ENCODE data around the gene ARIH2.

The ARIH2 gene

DNA sequence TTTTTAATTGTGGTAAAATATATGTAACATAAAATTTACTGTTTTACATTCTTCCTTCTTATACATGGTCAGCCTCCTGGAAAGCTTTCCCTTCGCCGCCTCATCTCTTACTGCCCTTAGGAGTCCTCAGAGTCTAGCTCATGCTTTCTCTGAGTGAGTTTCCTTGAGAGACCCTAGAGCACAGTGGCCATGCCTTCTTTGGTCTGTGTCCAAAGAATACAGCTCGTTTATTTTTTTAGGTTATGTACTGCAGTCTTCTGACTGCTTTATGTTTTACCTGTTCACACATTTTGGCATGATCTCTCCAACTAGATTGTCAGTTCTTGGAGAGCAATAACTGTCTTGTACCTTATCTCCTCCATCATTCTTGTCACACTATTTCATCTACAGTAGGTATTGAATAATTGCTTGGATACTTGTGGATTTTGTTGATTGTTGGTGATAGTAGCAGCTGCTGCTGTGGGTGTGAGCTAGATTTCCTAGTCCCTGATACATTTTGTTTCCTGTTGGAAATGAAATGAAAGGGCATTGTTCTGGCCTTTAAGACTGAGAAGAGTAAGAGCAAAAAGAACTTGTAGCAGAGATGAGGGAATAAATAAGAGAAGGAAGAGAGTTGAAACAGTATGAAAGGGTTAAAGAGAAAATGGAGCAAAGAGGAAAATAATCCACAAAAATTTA, 10.9 kb downstream of the ARIH2 start:
- no peak for DNase-seq

DNA sequence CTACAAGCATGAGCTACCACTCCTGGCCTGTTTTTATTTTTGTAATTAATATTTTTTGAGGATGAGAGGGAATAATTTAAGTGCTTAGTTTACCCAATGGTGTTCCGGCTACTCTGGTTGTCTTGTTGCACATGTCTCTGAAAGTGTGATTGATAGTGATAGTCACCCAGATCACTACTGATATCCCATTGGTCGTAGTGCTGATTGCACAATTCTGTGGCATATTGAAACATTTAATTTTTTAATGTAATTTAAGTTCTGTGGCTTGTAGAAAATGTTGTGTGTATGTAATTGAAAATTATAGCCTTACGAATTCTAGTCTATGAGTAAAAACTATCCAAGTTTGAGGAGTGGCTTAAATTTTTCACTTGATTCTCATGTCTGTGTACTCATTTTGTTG, 11.9 kb downstream of the ARIH2 start:
- no peak for DNase-seq

DNA sequence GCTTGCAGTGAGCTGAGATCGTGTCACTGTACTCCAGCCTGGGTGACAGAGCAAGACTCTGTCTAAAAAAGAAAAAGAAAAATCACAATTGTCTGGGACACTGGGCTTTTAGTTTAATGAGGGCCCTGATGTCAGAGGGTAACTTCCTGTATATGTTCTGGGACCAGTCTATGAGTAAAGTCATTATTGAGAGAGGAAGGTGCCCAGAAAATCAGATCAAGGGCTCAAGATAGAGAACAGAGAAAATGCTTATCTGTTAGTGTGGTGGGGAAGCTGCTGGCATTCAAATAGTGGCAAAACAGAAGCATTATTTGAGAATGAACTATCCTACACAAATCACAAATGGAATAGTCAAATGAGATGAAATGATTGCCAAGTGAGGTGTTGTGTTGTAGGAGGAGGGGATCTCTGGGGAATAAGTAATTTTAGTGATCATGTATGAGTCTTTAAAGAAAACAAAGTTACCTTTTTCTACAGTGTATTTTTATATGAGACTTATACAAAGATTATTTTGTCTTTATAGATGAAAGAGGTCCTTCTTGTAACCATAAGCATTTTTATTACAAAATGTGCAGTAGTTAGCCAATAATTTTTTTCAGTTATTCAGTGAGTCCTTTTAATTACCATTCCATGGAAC, 13.4 kb downstream of the ARIH2 start:
- peak in 2 of 4 experiments; percentile 30 to 48 for DNase-seq

GRCh38 chr3:48934333-48934991, 15.8 kb downstream of the ARIH2 start:
- DNase-seq, result no peak

DNA sequence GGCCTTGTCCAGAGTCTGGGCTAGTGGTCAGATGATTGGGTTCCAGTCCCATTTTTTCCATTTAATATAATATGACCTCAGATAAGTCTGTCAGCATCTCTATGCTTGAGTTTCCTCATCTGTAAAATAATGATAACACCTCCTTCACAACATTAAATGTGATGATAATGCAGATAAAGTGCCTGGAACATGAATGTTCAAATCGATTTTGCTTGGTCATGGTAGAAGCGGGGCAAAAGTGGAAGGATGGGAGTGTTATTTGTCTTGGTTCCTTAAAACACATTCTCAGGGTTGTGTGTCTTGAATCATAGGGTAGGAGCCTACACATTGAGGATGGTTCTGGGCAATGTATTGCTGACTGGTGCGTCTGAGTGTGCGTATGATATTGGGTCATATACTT, 16.9 kb downstream of the ARIH2 start:
- DNase-seq, result peak; percentile 57 to 81 (median 70)

DNA sequence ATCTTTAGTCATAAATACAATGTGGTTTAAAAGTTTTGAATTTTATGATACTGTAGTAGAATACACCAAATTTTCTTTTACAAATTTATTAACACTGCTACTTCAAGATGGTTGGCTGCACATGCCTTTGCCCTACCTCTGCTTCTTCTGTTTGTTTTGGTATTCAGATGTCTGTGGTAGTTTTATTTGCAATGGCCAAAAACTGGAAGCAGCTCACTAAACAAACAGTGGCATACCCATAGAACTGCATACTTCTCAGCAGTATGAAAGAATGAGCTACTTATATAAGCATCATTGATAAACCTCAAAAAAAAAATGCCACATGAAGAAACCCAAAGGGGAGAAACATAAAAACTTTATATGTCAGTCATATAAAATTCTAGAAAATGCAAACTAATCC, 19.5 kb downstream of the ARIH2 start:
- DNase-seq, result no peak

GRCh38 chr3:48938689-48939088, 20.0 kb downstream of the ARIH2 start:
- DNase-seq, result no peak

DNA sequence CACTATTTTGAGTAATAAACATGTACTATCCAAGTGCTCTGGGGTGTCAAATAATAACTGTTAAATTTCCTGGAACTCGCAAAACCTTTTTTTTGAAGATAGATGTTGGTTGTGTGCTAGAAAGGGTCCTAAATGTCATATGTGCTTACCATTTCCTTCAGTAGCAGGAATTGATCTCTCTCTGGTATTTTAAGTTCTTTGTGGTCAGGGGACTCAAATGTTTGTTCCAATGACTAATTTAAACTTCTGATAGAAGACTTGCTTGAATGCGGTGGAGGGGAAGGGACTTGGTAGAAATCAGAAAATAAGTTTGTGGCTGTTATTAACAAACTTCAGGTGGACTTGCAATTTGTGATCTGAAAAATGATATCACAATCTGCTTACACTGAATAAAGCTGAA, 26.8 kb downstream of the ARIH2 start:
- no peak for DNase-seq

- DNase-seq, result no peak
Measured at GRCh38 chr3:48945891-48946549, 27.4 kb downstream of the ARIH2 start.

DNA sequence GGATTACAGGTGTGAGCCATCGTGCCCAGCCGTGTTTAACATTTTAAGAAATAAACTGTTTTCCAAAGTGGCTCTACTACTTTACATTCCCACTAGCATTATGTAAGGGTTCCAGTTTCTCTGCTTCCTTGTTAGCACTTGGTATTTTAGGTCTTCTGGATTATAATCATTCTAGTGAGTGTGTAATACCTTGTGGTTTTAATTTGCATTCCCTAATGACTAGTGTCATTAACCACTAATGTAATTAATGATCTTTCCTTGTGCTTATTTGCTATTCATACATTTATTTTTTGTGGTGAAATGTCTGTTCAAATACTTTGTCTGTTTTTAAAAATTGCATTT, 30.7 kb downstream of the ARIH2 start:
- DNase-seq, result no peak

GRCh38 chr3:48950051-48950450, 31.4 kb downstream of the ARIH2 start:
- DNase-seq, result no peak

- DNase-seq, result peak in 2 of 4 experiments; percentile 40 to 41
Measured at GRCh38 chr3:48951764-48952163, 33.1 kb downstream of the ARIH2 start.

GRCh38 chr3:48952510-48953118, 34.0 kb downstream of the ARIH2 start:
- DNase-seq, result peak in 2 of 4 experiments; percentile 12 to 52

- no peak for DNase-seq
Measured at GRCh38 chr3:48957006-48957705, 38.5 kb downstream of the ARIH2 start.

DNA sequence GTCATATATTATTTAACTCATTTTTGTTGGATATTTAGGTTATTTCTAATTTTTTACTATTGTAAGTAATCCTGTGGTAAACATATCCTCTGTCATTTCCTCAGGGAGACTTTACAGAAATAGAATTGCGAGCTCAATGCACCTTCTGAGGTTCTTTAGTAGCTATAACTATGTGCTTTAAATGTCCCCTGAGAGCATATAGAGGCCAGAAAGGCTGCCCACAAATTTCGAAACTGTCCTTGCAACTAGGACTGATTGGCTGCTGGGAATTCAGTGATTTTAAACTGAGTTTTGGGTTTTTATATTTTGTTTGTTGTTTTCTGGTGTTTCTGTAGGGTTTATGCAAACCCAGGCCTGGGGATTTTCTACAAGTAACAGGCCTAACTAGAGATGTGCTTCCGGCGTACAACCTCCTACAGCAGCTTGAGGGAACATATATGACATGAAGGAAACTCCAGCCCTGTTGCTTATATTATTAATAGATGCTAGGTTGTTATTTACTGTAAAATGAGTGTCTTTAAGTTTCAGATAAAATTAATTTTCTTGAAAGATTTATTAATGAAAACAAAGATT, 42.3 kb downstream of the ARIH2 start:
- no peak for DNase-seq

DNA sequence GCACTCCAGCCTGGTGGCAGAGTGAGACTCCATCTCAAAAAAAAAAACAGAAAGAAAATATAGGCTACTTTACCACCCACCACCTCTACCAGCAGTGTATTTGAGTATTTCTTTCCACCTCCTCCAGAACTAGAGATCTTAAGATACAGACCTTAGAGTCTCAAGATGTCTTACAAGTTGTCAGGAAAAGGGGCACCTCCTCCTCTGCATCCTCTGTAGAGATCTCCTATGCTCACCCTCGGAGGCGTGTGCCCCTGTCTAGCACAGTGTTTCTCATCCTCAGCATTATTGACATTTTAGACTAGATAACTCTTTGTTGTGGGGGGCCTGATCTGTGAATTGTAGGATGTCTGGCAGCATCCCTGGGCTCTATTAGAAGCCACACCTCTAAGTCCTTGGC, 43.7 kb downstream of the ARIH2 start:
- no peak for DNase-seq

- no peak for DNase-seq
Measured at GRCh38 chr3:48962939-48963338, 44.3 kb downstream of the ARIH2 start.

DNA sequence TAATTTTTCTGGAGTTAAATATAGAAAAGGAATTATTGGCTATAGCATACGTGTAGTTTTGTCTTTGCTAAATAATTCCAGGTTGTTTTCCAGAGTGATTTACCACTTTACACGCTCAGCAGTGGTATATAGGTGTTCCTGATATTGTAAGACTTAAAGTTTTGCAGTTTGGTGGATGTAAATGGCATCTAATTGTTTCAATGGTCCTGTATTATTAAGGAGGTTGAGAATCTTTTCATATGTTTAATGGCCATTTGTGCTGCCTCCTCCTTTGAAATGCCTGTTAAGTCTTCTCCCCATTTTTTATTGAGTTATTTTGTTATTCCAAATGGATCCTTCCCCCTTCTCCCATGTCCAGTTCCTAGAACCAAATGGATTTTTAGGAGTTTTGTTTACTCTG, 44.9 kb downstream of the ARIH2 start:
- no peak for DNase-seq

DNA sequence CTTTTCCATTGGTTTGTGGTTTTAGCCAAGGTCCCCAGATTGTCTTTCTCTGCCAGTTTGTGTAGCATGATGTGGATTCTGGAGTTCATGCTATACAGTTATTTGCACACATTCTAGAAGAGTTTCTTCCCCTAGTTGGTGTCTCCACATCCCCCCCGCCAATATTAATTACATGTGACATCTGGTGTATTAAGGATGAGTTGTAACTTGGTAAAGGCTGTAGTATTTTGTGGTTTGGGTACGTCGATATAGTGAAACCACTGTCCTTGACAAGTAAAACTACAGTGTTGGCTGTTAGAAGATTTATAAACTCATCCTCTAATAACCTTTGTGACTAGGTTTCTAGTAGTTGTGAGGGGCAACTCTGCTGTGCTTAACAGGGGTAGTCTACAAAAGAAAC, 47.7 kb downstream of the ARIH2 start:
- no peak for DNase-seq

DNA sequence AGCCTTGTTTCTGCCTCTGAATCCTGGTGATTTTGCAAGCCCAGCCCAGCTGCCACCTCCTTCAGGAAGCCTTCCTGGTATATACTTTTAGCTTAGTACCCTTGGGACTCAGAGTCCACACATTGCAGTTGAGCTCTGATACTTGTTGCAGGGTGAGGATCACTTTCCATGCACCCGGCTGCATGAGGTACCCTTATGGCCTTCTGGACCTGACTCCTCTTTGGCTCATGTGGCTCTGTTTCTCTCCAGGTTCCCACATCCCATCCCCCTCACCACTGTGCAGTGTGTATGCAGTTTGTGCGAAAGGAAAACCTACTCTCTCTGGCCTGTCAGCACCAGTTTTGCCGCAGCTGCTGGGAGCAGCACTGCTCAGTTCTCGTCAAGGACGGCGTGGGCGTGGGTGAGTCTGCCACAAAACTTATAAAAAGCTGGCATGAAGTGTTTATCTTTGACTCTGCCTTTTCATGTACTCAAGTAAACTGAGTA, 48.3 kb downstream of the ARIH2 start:
- no peak for DNase-seq

GRCh38 chr3:48970586-48970985, 51.9 kb downstream of the ARIH2 start:
- no peak for DNase-seq
